Urinary bladder (tissue), 4 donors: ENCODE data around the gene KCNG2. TPM values are rescaled to one million over a fixed set of nuclear protein-coding genes. Genes with fewer than 3 reads are reported as not detected.

Experiments
- DNase-seq: peaks from one replicate; pipeline ENCODE4 v3.0.0-alpha.2; 2015; ENCODE audit errors: extremely low spot score
- H3K27ac ChIP-seq: one replicate; pipeline ENCODE4 v1.5.1; 2013; ENCODE audit warnings: low read depth, mild to moderate bottlenecking, moderate library complexity
- H3K36me3 ChIP-seq: one replicate; pipeline ENCODE4 v1.6.1; 2013; ENCODE audit warnings: mild to moderate bottlenecking, moderate library complexity; ENCODE audit not compliant: insufficient read depth
- H3K4me1 ChIP-seq: one replicate; pipeline ENCODE4 v1.6.1; 2013; ENCODE audit warnings: mild to moderate bottlenecking, moderate library complexity; ENCODE audit not compliant: insufficient read depth
- H3K4me3 ChIP-seq: one replicate; pipeline ENCODE4 v1.5.1; 2013; ENCODE audit warnings: low read depth, low read length
- WGBS: extraction: QIAGEN DNeasy Blood & Tissue Kit; methylation state at CpG from one replicate; pipeline ENCODE4 v1.1.7; 2013; 5-methylcytosine and 5-hydroxymethylcytosine counted together
- polyA plus RNA-seq: library from polyadenylated mRNA; stranded (reverse); fragments of 200-250 nt; gene quantifications from one replicate; pipeline ENCODE4 v1.2.3, GENCODE V29; 2013
- total RNA-seq: library from RNA; depleted of rRNA; stranded (reverse); fragments of >200 nt; gene quantifications from one replicate; pipeline ENCODE4 v1.2.3, GENCODE V29; 2014
- donor health status: healthy with polysubstance abuse.
- donor health status: healthy.

The KCNG2 gene
- total and polyA plus RNA-seq, 2 donors, result 0.21 to 0.46 TPM

GRCh38 chr18:79889569-79889968 lies 91.8 kb downstream of the KCNG2 start:
- WGBS, result 91% methylated on average over 14 of the region's 14 CpGs
- no peaks in the 10 kb centered on the region for H3K36me3 ChIP-seq
- H3K27ac ChIP-seq, result no peak overlapping the region
- H3K4me1 ChIP-seq, result no peaks in the 10 kb centered on the region
- no peak for DNase-seq
- H3K4me3 ChIP-seq, result no peak overlapping the region

DNA sequence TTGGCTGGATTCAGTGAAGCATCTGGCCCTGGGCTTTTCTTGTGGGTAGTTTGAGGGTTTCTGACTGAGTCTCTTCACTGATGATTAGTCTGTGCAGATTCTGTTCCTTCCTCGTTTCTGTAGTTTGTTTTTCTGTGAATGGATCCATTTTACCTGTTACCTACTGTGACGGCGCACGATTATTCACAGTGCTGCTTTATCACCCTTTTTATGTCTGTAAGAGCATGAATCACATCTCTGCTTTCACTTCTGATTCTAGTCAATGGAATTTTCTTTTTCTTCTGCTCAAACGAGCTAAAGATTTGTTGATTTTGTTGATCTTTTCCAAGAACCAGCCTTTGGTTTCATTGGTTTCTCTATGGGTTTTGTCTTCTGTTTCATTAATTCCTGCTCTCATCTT lies 92.9 kb downstream of the KCNG2 start:
- 86% methylated on average over 5 of the region's 5 CpGs for WGBS
- no peaks in the 10 kb centered on the region for H3K4me1 ChIP-seq
- peak overlapping the region; percentile 24 for H3K27ac ChIP-seq
- DNase-seq, result no peak
- no peaks in the 10 kb centered on the region for H3K36me3 ChIP-seq
- no peak overlapping the region for H3K4me3 ChIP-seq

DNA sequence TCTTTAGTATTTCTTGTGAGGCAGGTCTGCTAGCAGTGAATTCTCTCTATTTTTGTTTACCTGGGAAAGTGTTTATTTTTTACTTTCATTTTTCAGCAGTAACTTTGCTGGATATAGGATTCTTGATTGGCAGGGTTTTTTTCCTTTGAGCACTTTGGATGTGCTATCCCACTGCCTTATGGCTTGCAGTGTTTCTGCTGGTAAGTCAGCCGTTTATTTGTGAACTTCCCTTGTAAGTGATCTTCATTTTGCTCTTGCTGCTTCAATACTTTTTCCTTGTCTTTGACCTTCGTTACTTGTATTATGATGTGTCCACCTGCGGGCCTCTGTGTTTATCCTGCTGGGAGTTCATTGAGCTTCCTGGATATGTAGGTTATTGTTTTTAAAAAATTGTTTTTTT lies 99.0 kb downstream of the KCNG2 start:
- H3K27ac ChIP-seq, result no peak overlapping the region
- 96% methylated on average over 3 of the region's 3 CpGs for WGBS

DNA sequence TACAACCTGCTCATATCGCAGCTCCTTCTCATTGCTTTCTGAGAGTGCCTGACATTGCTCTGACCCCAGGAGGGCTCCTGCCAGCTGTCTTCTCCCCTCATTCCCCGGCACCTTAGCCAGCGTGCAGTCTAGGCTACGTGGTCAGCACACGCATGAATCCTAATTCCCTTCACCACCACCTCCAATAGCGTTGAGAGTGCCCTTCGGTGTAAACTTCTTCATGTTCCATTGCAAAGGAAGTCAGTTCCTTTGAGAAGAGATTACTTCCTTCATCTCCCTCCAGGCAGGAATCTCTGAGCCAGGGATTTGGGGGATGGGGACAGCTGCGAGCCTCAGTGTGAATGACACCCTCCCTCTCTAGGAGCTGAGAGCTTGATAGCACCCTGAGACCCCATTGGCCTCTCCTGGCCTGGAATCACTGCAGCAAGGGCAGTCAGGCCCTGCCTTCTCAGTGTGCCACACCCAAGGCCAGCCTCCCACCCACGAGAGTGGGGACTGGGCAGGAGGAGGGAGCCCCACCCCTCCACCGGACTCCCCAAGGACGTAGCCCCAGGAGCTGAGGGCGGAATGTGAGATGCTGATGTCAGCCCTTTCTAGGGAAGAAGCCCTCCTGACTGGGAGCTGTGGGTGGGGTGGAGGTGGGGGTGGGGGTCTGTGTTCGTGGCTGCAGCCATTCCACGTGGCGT lies 100.3 kb downstream of the KCNG2 start:
- 96% methylated on average over 15 of the region's 15 CpGs for WGBS
- H3K27ac ChIP-seq, result no peak overlapping the region
- no peak overlapping the region for H3K4me3 ChIP-seq
- DNase-seq, result no peak
- H3K4me1 ChIP-seq, result no peaks in the 10 kb centered on the region
- no peaks in the 10 kb centered on the region for H3K36me3 ChIP-seq

More for the DNA sequence above, 99.0 kb downstream of the KCNG2 start:
- Histone ChIP-seq H3K36me3 (no peaks in the 10 kb centered on the region), H3K4me3 (no peak overlapping the region), H3K4me1 (no peaks in the 10 kb centered on the region)
- no peak for DNase-seq

DNA sequence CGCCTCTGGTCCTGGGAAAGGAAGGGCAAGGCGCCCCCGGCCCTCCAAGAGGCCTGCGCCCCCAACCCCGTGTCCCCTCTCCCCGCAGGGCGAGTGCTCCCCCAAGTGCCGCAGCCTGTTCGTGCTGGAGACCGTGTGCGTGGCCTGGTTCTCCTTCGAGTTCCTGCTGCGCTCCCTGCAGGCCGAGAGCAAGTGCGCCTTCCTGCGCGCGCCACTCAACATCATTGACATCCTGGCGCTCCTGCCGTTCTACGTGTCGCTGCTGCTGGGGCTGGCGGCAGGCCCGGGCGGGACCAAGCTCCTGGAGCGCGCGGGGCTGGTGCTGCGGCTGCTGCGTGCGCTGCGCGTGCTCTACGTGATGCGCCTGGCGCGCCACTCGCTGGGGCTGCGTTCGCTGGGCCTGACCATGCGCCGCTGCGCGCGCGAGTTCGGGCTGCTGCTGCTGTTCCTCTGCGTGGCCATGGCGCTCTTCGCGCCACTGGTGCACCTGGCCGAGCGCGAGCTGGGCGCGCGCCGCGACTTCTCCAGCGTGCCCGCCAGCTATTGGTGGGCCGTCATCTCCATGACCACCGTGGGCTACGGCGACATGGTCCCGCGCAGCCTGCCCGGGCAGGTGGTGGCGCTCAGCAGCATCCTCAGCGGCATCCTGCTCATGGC lies 101.3 kb downstream of the KCNG2 start:
- no peak overlapping the region for H3K4me3 ChIP-seq
- no peaks in the 10 kb centered on the region for H3K4me1 ChIP-seq
- 81% methylated on average over 70 of the region's 70 CpGs for WGBS
- no peaks in the 10 kb centered on the region for H3K36me3 ChIP-seq
- H3K27ac ChIP-seq, result no peak overlapping the region
- DNase-seq, result no peak

- Histone ChIP-seq H3K36me3 (no peaks in the 10 kb centered on the region), H3K4me1 (no peaks in the 10 kb centered on the region), H3K4me3 (no peak overlapping the region), H3K27ac (no peak overlapping the region)
- DNase-seq, result no peak
- 91% methylated on average over 53 of the region's 53 CpGs for WGBS
Measured at GRCh38 chr18:79899609-79900445, 102.1 kb downstream of the KCNG2 start.

DNA sequence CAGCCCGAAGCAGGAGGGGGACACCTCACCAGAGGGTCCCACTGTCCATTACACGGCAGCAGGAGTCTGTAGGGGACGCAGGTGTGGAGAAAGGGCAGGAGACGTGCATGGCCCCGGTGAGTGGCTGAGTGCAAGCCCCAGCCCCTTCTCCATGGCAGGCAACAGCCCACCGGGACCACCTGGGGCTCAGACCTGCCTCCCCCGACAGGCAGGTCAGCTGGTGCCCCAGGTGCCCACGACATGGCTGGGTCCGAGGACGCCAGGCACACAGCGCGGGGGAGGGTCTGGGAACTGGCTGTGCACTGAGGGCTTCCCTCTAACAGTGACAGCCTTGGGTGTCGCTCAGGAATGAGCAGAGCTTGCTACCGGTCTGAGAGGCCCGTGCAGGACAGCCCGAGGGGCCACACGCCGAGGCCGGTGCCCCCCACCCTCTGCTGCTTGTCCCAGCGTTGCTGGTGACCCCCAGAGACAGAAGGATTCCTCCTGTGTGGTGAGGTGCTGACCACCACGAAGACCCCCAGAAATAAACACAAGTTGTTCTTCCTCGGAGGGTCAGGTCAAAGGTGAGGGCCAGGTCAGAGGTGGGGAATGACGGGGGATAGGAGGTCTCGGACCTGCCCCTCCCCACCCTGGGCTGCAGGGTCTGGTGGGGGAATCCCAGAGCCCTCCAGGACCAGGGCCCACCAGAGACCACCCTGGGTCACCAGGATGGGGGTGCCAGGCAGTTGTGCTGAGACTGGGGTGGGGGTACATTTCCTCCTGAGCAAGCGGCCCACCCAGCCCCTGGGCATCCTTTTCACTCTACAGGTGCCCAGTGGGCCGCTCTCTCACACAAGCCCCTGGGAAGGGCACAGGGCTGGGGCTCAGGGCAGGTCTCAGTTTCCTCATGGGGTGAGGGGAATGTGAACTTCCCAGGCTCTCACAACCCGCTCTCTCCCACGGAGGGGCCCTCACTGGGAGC lies 103.2 kb downstream of the KCNG2 start:
- no peak for DNase-seq
- H3K36me3 ChIP-seq, result no peaks in the 10 kb centered on the region
- no peak overlapping the region for H3K4me3 ChIP-seq
- no peak overlapping the region for H3K27ac ChIP-seq
- 95% methylated on average over 28 of the region's 28 CpGs for WGBS
- H3K4me1 ChIP-seq, result no peaks in the 10 kb centered on the region

DNA sequence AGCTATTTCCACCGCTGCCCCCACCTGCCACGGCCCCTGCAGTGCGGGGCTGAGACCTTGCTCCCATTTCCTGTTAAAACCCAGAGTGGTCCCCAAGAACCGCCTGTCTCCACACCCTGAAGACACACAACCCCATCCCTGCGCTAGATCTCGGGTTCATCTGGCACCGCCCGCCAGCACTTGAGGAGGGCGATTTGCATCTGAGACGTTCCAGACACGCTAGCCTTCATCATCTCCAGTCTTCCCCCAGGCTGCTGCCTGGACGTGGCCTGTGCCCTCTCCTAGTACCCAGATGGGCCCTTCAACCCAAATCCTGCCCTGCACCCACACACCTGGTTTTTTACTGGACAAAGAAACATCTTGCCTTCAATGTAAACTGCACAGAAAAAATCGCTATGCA lies 103.9 kb downstream of the KCNG2 start:
- Histone ChIP-seq H3K4me1 (no peaks in the 10 kb centered on the region), H3K36me3 (no peaks in the 10 kb centered on the region), H3K4me3 (no peak overlapping the region), H3K27ac (no peak overlapping the region)
- 94% methylated on average over 13 of the region's 13 CpGs for whole genome bisulfite sequencing
- no peak for DNase-seq

DNA sequence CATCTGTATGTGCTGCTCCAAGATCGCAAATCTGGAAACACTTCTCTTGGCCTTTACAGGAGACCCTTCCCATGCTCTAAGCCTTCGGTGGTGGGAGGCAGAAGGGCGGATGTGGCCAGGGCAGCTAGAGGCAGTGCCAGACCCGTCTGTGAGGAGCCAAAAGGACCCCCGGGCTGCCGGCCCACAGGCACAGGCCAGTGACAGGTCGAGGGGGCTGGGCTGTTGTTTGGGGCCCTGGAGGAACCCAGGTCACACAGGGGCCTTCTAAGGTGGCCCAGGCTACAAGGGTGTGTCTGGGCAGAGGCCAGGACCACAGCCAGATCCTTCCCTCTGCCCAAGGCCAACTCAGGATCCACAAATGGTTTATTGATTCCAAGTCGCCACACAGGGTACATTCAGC lies 104.3 kb downstream of the KCNG2 start:
- no peak for DNase-seq
- Histone ChIP-seq H3K36me3 (no peaks in the 10 kb centered on the region), H3K27ac (no peak overlapping the region), H3K4me3 (no peak overlapping the region), H3K4me1 (no peaks in the 10 kb centered on the region)
- WGBS, result 91% methylated on average over 8 of the region's 8 CpGs

- no peak for DNase-seq
- Histone ChIP-seq H3K4me1 (no peaks in the 10 kb centered on the region), H3K36me3 (no peaks in the 10 kb centered on the region), H3K27ac (no peak overlapping the region), H3K4me3 (no peak overlapping the region)
- WGBS, result 97% methylated on average over 20 of the region's 20 CpGs
Measured at GRCh38 chr18:79902640-79903039, 104.9 kb downstream of the KCNG2 start.

- Histone ChIP-seq H3K4me1 (no peaks in the 10 kb centered on the region), H3K36me3 (no peaks in the 10 kb centered on the region), H3K27ac (no peak overlapping the region), H3K4me3 (no peak overlapping the region)
- 97% methylated on average over 28 of the region's 28 CpGs for WGBS
- no peak for DNase-seq
Measured at GRCh38 chr18:79903071-79903635, 105.4 kb downstream of the KCNG2 start.

DNA sequence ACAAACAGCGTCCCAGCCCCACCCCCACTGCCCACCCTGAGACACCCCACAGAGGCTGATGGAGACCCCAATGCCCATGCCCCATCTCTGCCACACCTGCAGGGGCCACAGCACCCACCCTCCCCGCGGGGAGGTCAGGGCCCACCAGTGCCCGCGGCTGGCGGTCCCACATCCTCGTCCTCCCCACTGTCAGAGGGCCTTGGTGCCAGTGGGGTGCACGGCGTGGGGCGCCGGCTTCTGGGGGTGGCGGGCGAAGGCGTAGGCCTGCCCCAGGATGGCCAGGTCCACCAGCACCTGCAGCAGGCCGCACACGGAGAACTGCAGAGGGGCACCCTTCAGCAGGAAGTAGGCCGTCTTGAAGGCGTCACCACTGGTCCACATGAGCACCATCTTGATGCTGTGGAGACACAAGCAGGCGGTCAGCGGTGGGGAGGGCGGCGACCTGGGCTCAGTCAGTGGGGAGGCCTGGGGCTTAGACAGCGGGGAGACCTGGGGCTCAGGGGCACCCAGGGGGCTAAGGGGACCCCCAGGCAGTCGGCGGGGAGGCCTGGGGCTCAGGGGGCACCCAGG lies 106.1 kb downstream of the KCNG2 start:
- 98% methylated on average over 25 of the region's 25 CpGs for WGBS
- no peaks in the 10 kb centered on the region for H3K36me3 ChIP-seq
- no peaks in the 10 kb centered on the region for H3K4me1 ChIP-seq
- H3K4me3 ChIP-seq, result no peak overlapping the region
- no peak for DNase-seq
- peak overlapping the region; percentile 46 for H3K27ac ChIP-seq
